Naive B cell (primary cell): ENCODE measurements around the gene RYR3. TPM values are rescaled to one million over a fixed set of nuclear protein-coding genes. Genes with fewer than 3 reads are reported as not detected.

Experiments
- ATAC-seq, 2 donors: fragments of 150-1000 bp; cut with Tn5 transposase; 2 replicates each; pipeline ENCODE4 v1.10.0; 2021; ENCODE audit warnings: low read depth in 2 of 2, mild to moderate bottlenecking in 2 of 2, moderate library complexity in 2 of 2
- DNase-seq: peaks from one replicate; pipeline ENCODE4 v3.0.0; 2022
- H3K27ac Mint-ChIP-seq, 6 donors: one replicate each; pipeline ENCODE4 v1.8.0; 2020 to 2022; ENCODE audit warnings: mild to moderate bottlenecking in 6 of 6, mixed read lengths in 6 of 6, moderate library complexity in 5 of 6, inconsistent platforms in 2 of 6
- H3K27me3 Mint-ChIP-seq, 3 donors: one replicate each; pipeline ENCODE4 v1.8.0; 2021 to 2022; ENCODE audit warnings: mixed read lengths in 3 of 3, mild to moderate bottlenecking in 1 of 3
- H3K36me3 Mint-ChIP-seq, 2 donors: one replicate each; pipeline ENCODE4 v1.8.0; 2020 to 2022; ENCODE audit warnings: mixed read lengths in 2 of 2, inconsistent platforms in 1 of 2, mild to moderate bottlenecking in 1 of 2
- H3K4me1 Mint-ChIP-seq, 3 donors: one replicate each; pipeline ENCODE4 v1.8.0; 2020 to 2022; ENCODE audit warnings: mixed read lengths in 3 of 3, inconsistent platforms in 1 of 3, mild to moderate bottlenecking in 1 of 3, moderate library complexity in 1 of 3
- H3K4me3 Mint-ChIP-seq, 8 donors: one replicate each; pipeline ENCODE4 v1.8.0; 2020 to 2022; ENCODE audit warnings: mild to moderate bottlenecking in 8 of 8, mixed read lengths in 8 of 8, moderate library complexity in 8 of 8, inconsistent platforms in 2 of 8
- H3K9me3 Mint-ChIP-seq, 7 donors: one replicate each; pipeline ENCODE4 v1.8.0; 2020 to 2022; ENCODE audit warnings: mixed read lengths in 7 of 7, mild to moderate bottlenecking in 5 of 7, inconsistent platforms in 2 of 7, moderate library complexity in 1 of 7
- polyA plus RNA-seq, 6 donors: library from polyadenylated mRNA; unstranded; fragments of 300-500 nt; fragmentation: Illumina TruSeq; gene quantifications; one replicate each; pipeline ENCODE4 v1.2.3, GENCODE V29; 2021; ENCODE audit warnings: low read depth in 6 of 6

RYR3 gene
- polyA plus RNA-seq, 6 donors from 2014 or later, result 0.14 to 0.86 (median 0.23) TPM

DNA sequence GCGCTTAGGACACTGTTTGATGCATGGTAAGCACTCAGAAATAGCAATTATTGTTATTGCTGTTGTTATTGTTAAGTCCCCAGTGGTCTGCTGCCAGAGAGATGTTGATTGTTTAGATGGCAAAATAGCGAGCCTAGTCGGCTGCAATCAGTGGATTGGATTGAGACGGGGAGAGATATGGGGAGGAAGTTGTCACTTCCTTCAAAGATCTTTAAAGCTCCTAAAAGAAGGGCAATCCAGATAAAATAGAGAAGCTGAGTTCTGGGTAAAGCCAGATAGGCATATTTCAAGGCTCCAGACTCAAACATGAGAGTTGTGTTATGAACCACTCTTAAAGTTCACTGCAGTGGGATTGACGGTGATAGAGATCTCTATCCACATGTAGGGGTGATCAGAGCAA lies 64.5 kb downstream of the RYR3 start:
- Mint-ChIP-seq H3K4me1 (no peaks in the 10 kb centered on the region), H3K36me3 (no peaks in the 10 kb centered on the region), H3K27me3 (peaks cover 7 to 31% (median 17%) of the 10 kb centered on the region in 3 donors), H3K9me3 (peaks cover 0 to 6% (median 0%) of the 10 kb centered on the region in 7 donors), H3K27ac (no peak overlapping the region), H3K4me3 (no peak overlapping the region)
- no peak for ATAC-seq
- no peak for DNase-seq

DNA sequence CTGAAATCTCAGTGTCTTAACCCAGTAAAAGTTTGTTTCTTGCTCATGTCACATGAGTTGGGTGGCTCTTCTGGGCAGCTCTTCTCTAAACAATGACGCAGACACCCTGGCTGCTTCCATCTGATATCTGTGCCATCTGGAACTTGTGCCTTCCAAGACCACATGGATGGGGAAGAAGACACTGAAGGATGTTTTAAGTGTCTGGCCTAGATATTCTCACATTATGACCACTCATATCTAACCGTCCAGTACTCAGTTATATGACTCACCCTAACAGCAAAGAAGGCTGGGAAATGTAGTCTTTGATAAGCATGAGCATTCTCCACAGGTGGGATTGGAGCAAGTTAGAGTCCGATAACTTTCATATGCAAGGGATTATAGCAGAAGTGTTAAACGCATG lies 66.4 kb downstream of the RYR3 start:
- ATAC-seq (no peak), DNase-seq (no peak)
- peaks cover 20 to 42% (median 23%) of the 10 kb centered on the region in 3 donors for H3K27me3 Mint-ChIP-seq
- no peaks in the 10 kb centered on the region for H3K4me1 Mint-ChIP-seq
- H3K27ac Mint-ChIP-seq, result no peak overlapping the region
- no peak overlapping the region for H3K4me3 Mint-ChIP-seq
- peaks cover 0 to 6% (median 0%) of the 10 kb centered on the region in 7 donors for H3K9me3 Mint-ChIP-seq
- no peaks in the 10 kb centered on the region for H3K36me3 Mint-ChIP-seq

- no peak for DNase-seq
- Mint-ChIP-seq H3K36me3 (no peaks in the 10 kb centered on the region), H3K9me3 (peaks cover 0 to 9% (median 0%) of the 10 kb centered on the region in 7 donors), H3K27me3 (peaks cover 21 to 37% (median 26%) of the 10 kb centered on the region in 3 donors), H3K27ac (no peak overlapping the region), H3K4me3 (no peak overlapping the region), H3K4me1 (no peaks in the 10 kb centered on the region)
- no peak for ATAC-seq
Observed at GRCh38 chr15:33378866-33379480, 68.2 kb downstream of the RYR3 start.

DNA sequence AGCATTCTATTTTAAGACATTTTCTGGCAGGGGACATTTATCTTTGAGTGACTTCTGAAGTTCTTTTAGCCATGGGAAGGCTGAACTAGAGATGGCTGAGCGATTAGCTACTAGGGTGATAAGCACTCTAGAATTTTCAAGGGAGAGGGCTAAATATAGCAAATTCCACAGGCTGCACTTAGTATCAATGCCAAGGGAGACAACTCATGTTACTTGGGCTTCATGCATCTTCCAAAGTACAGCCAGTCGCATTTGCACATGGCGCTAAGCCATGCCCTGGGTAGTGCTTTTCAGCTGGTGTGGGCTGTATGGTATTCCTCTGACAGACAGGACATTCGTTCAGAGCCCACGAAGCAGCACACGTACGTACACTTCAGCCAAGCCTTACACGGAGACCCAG lies 69.6 kb downstream of the RYR3 start:
- no peak for ATAC-seq

DNA sequence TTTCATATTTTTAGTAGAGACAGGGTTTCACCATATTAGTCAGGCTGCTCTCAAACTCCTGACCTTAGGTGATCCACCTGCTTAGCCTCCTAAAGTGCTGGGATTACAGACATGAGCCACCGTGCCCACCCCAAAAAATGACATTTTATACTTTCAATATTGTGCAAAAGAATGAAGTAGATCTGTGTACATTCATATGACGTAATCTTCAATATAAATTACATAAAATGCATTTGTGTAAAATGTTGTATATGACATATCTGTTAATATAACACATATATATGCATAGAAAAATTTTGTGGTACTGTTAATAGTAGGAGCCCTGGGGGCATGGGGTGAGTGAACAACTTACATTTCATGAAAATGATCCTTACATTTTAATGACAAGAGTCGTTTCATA lies 71.7 kb downstream of the RYR3 start:
- Mint-ChIP-seq H3K27ac (no peak overlapping the region), H3K27me3 (peaks cover 17 to 24% (median 24%) of the 10 kb centered on the region in 3 donors), H3K4me1 (no peaks in the 10 kb centered on the region), H3K4me3 (no peak overlapping the region), H3K9me3 (peaks cover 0 to 5% (median 0%) of the 10 kb centered on the region in 7 donors), H3K36me3 (no peaks in the 10 kb centered on the region)
- DNase-seq (no peak), ATAC-seq (no peak)

More for the DNA sequence above, 69.6 kb downstream of the RYR3 start:
- H3K4me1 Mint-ChIP-seq, result no peaks in the 10 kb centered on the region
- H3K27me3 Mint-ChIP-seq, result peaks cover 17 to 33% (median 20%) of the 10 kb centered on the region in 3 donors
- H3K9me3 Mint-ChIP-seq, result peaks cover 0 to 7% (median 0%) of the 10 kb centered on the region in 7 donors
- H3K36me3 Mint-ChIP-seq, result no peaks in the 10 kb centered on the region
- H3K4me3 Mint-ChIP-seq, result no peak overlapping the region
- no peak overlapping the region for H3K27ac Mint-ChIP-seq
- DNase-seq, result no peak

DNA sequence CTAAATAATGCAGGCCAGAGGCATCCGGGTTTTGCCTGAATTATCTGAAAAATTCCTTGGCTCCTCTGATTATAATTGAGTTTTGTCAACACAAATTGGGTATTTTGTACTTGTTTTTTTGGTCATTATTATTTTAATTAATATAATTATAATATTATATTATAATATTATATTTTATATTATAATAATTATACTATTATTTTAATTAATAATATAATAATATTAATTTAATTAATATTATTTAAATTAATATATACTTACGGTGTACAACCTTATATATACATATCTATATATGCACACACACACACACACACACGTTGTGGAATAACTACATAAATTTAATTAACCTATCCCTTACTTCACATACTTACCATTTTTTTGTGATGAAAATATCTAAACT lies 73.5 kb downstream of the RYR3 start:
- H3K4me1 Mint-ChIP-seq, result no peaks in the 10 kb centered on the region
- DNase-seq (no peak), ATAC-seq (no peak)
- no peaks in the 10 kb centered on the region for H3K36me3 Mint-ChIP-seq
- H3K27me3 Mint-ChIP-seq, result peaks cover 23 to 32% (median 24%) of the 10 kb centered on the region in 3 donors
- H3K27ac Mint-ChIP-seq, result no peak overlapping the region
- no peak overlapping the region for H3K4me3 Mint-ChIP-seq
- peaks cover 0 to 5% (median 0%) of the 10 kb centered on the region in 7 donors for H3K9me3 Mint-ChIP-seq

DNA sequence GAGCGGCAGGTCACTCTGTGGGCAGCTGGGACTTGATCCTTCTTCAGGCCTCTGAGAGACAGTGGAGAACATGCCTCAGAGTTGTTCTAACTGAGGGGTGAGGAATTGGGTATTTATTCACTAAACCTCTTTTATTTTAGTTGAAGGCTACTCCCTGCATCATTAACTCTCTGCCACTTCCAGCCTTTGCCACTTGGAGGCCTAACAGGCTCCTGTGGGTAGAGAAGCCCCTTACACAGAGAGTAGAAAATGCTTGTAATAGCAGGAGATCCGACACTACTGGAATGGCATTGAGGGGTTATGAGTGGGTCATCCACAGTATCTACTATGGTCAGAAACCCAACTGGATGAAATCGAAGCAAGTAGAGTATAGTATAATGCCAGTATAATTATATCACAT lies 81.7 kb downstream of the RYR3 start:
- DNase-seq (no peak), ATAC-seq (no peak)
- Mint-ChIP-seq H3K4me3 (no peak overlapping the region), H3K4me1 (no peaks in the 10 kb centered on the region), H3K9me3 (peaks cover 0 to 4% (median 0%) of the 10 kb centered on the region in 7 donors), H3K27ac (no peak overlapping the region), H3K36me3 (no peaks in the 10 kb centered on the region), H3K27me3 (peaks cover 7 to 12% (median 8%) of the 10 kb centered on the region in 3 donors)

DNA sequence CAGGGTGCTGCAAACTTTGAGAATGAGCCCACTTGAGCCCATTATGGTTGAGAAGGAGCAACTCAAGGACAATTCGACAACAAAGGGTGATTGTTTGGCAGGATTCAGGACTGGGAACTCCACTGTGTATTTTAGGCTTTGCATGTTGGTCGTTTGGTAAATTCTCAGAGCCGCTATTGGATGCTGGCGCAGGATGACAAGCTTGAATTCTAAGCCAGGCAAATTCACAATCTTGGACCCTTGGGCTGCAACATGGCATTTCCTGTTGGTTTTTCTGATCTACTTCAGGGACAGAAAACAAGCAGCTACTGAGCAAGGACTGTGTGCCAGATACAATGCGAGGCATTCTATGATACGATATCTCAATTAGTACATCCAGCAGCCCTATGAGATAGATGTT lies 82.8 kb downstream of the RYR3 start:
- peaks cover 0 to 4% (median 0%) of the 10 kb centered on the region in 7 donors for H3K9me3 Mint-ChIP-seq
- H3K27ac Mint-ChIP-seq, result no peak overlapping the region
- peaks cover 0 to 7% (median 0%) of the 10 kb centered on the region in 3 donors for H3K27me3 Mint-ChIP-seq
- no peak overlapping the region for H3K4me3 Mint-ChIP-seq
- no peak for ATAC-seq
- DNase-seq, result no peak
- H3K36me3 Mint-ChIP-seq, result no peaks in the 10 kb centered on the region
- no peaks in the 10 kb centered on the region for H3K4me1 Mint-ChIP-seq

- Mint-ChIP-seq H3K27me3 (peaks cover 0 to 4% (median 4%) of the 10 kb centered on the region in 3 donors), H3K9me3 (peaks cover 0 to 4% (median 0%) of the 10 kb centered on the region in 7 donors), H3K4me1 (no peaks in the 10 kb centered on the region), H3K36me3 (no peaks in the 10 kb centered on the region), H3K4me3 (no peak overlapping the region), H3K27ac (no peak overlapping the region)
- DNase-seq, result no peak
- no peak for ATAC-seq
Observed at GRCh38 chr15:33395321-33395720, 84.6 kb downstream of the RYR3 start.

DNA sequence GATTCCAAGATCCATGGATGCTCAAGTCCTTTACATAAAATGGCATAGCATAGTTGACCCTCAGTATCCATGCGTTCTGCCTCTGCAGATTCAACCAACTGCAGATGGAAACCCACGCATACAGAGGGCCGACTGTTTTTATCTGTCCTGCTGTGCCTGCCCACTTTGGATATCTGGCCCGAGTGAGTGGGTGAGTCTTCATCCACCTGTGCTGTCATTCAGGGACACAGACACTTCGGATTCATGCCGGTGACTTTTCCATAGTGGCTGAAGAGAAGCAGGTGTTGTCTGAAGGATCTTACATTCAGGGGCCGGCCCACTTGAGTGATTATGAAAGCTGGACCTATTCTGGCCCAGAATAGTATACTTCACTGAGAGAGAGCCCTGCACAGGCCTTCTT lies 85.1 kb downstream of the RYR3 start:
- DNase-seq (no peak), ATAC-seq (no peak)
- no peaks in the 10 kb centered on the region for H3K36me3 Mint-ChIP-seq
- no peak overlapping the region for H3K4me3 Mint-ChIP-seq
- peaks cover 0 to 8% (median 4%) of the 10 kb centered on the region in 3 donors for H3K27me3 Mint-ChIP-seq
- peaks cover 0 to 4% (median 0%) of the 10 kb centered on the region in 7 donors for H3K9me3 Mint-ChIP-seq
- no peaks in the 10 kb centered on the region for H3K4me1 Mint-ChIP-seq
- H3K27ac Mint-ChIP-seq, result no peak overlapping the region

DNA sequence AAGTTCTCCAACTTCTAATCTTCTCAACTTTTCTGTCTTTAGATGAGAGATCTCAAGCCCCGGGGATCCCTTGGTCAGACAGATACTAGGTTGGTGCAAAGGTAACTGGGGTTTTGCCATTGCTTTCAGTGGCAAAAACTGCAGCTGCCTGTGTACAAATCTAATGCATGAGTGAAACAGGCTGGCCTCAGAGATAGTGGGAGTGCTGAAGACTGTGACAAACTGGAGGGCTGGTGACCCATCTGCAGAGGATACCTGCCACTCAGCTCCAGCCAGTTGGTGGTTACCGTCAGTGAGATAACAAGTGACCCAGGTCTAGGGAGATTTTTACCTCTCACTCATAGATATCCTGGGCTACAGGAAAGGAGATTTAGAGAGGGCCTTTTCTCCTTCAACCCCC lies 85.7 kb downstream of the RYR3 start:
- Mint-ChIP-seq H3K4me1 (no peaks in the 10 kb centered on the region), H3K36me3 (no peaks in the 10 kb centered on the region), H3K27me3 (peaks cover 0 to 8% (median 4%) of the 10 kb centered on the region in 3 donors), H3K27ac (no peak overlapping the region), H3K4me3 (no peak overlapping the region), H3K9me3 (peaks cover 0 to 4% (median 0%) of the 10 kb centered on the region in 7 donors)
- DNase-seq, result no peak
- no peak for ATAC-seq

- no peak overlapping the region for H3K4me3 Mint-ChIP-seq
- no peak overlapping the region for H3K27ac Mint-ChIP-seq
- H3K4me1 Mint-ChIP-seq, result no peaks in the 10 kb centered on the region
- DNase-seq, result no peak
- H3K36me3 Mint-ChIP-seq, result no peaks in the 10 kb centered on the region
- H3K9me3 Mint-ChIP-seq, result no peaks in the 10 kb centered on the region
- no peak for ATAC-seq
- peaks cover 0 to 8% (median 0%) of the 10 kb centered on the region in 3 donors for H3K27me3 Mint-ChIP-seq
Observed at GRCh38 chr15:33398555-33398954, 87.8 kb downstream of the RYR3 start.

DNA sequence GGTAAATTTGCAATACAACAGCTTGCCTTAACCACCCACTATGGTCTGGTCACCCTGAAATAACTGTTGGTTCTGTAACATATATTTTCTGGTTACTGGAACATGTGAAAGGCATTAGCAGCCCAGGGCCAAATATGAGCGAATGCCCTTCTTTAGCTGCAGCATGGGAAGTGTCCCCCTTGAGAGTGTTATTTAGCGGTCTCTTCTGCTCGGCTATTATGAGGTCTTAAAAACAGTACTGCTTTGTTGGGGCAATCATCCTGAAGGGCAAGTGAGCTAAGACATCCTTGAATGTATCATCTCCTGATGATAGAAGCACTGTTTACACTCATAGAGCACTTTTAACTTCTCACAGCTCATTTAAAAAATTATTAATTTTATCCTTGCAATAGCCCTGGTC lies 90.2 kb downstream of the RYR3 start:
- Mint-ChIP-seq H3K4me1 (no peaks in the 10 kb centered on the region), H3K9me3 (peaks cover 0 to 3% (median 0%) of the 10 kb centered on the region in 7 donors), H3K27ac (no peak overlapping the region), H3K4me3 (no peak overlapping the region), H3K27me3 (peaks cover 0 to 8% (median 0%) of the 10 kb centered on the region in 3 donors), H3K36me3 (no peaks in the 10 kb centered on the region)
- no peak for ATAC-seq
- DNase-seq, result no peak

- H3K27ac Mint-ChIP-seq, result no peak overlapping the region
- no peaks in the 10 kb centered on the region for H3K4me1 Mint-ChIP-seq
- H3K9me3 Mint-ChIP-seq, result peaks cover 0 to 5% (median 0%) of the 10 kb centered on the region in 7 donors
- no peak overlapping the region for H3K4me3 Mint-ChIP-seq
- H3K27me3 Mint-ChIP-seq, result peaks cover 0 to 8% (median 0%) of the 10 kb centered on the region in 3 donors
- DNase-seq (no peak), ATAC-seq (no peak)
- H3K36me3 Mint-ChIP-seq, result no peaks in the 10 kb centered on the region
Observed at GRCh38 chr15:33402600-33402999, 91.8 kb downstream of the RYR3 start.
